Measurements from ENCODE around the gene MYO9A.

Gene MYO9A

DNA sequence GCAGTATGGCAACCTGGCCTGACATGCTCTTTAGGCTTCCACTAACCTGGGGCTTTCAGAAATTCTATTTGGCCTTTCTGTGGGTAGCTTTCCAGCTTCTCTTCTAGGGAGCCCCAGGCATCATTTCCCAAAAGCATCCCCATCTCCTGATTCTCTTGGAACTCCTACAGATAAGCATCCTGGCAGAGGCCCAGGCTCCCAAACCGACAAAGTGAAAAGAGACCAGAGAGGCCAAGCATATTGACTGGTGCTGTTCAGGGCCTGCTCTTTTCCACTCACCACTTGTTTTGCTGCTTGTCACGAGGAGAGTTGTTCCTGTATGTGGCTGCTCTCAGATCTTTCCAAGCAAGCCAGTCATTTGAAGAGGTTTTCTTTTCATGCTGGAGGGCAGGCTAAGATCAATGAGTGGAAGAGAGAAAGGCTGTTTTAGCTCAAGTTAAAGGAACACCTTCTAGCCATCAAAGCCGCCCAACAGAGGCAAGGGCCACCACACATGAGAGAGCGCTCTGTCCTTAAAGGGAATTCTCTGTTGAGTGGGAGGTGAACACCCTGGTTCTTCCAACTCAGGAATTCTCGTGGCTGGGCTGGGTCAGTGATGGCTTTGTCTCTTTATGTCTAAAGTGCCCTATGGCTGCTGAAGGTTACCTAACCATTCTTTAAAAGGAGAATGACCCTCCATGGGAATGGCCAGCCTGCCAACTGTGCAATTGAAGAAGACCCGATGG lies 338.7 kb downstream of the MYO9A start:
- DNase-seq, result no peak

DNA sequence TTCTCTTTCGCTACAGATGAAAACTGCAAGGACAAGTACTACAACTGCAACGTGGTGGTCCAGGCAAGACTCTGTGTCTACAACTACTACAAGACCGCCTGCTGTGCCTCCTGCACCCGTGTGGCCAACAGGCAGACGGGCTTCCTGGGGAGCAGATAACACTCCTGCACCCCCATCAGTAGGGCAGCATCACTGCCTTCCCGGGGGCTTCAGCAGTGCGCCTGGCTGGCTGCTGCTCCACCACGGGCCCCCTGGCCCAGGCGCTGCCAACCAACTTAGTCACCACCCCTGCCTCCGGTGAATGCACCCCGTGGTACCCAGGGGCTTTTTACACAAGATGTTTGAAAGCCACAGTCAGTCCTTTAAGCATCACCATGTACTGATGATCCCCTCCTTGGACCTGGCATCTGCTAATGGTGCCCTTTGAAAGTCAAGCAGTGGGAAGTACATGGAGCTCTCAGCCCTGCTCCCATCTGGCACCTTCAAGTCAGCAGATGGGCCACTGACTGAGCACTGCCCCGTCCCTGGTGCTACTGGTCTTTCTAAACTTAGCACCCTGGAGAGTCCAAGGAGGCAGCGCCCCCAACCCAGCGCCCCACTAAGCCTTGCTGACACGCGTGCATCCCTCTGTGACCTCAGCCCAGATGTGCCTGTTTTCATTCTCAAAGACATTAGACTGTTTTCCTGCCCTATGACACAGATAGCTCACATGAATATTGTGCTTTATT lies 340.6 kb downstream of the MYO9A start:
- peak; percentile 71 for DNase-seq

GRCh38 chr15:71776304-71776703 lies 341.6 kb downstream of the MYO9A start:
- no peak for DNase-seq

DNA sequence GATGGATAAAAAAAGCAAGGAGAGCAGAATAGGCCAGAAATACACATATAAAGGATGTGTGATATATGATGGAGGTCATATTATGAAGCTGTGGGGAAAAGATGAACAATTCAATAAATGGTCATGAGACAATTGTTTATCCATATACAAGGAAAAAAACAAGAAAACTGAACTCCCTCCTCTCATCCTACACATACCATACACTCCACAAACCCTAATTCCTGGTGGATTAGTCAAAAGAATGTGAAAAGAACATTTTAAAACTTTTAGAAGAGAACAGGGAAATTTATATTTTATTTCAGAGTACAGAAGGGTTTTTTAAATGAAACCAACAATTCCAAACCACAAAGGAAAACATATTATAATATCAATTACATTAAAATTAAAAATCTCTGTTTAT lies 342.1 kb downstream of the MYO9A start:
- DNase-seq, result no peak

DNA sequence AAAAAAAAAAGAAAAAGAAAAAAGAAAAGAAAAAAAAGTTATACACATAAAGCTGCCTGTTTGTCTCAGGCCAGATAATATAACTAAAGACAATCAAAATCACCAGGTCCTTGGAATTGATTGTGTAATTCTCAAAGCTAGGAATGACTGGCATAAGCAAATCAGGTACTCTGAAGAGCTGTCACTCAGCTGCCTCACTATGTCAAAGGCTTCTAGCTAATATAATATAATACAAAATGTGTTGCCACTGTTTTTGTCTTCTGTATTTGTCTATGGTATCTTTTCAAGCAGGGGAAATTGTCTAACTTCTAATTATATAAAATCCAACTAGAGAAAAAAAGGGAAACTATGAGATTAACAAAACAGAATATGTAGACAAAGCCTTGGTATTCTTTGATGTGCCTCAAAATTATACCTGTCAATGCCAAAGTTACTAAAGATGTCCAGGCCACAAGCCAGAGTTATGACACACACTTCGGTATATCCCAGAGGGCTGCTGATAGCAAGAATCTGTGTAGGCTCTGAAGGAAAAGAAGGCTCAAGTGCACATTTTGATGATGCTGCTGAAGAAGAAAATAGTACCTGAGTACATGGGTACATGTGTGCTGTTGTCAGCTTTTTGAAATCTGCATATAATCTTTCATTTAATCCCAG lies 344.6 kb downstream of the MYO9A start:
- no peak for DNase-seq
